ENCODE data around the gene SLC66A1.
"Not testable (repeated sequence)": the region's sequence is repeated elsewhere in the genome, so short reads cannot be mapped to it uniquely, and the experiment has no call there.

SLC66A1 gene

GRCh38 chr1:19311931-19312781 is at the start of gene SLC66A1, which contains the start of gene AKR7A2:
SLC66A1 (plus strand) TSS chr1:19312326; CDS start chr1:19317678, 5,352 bp downstream.
AKR7A2 (minus strand) TSS chr1:19312144; CDS start chr1:19312124, 20 bp downstream.
- no peak for FAIRE-seq

- FAIRE-seq: no peak
These were observed 49.4 kb upstream of the SLC66A1 start for GRCh38 chr1:19262744-19263143.

- FAIRE-seq: no peak
These were observed 43.7 kb upstream of the SLC66A1 start for GRCh38 chr1:19268445-19268844.

GRCh38 chr1:19269427-19270342 is 42.4 kb upstream of the SLC66A1 start:
- not testable (repeated sequence) for FAIRE-seq

GRCh38 chr1:19270343-19270730 is 41.8 kb upstream of the SLC66A1 start:
- not testable (repeated sequence) for FAIRE-seq

- FAIRE-seq: no peak
These were observed 40.1 kb upstream of the SLC66A1 start for GRCh38 chr1:19272064-19272463.

- no peak for FAIRE-seq
These were observed 38.9 kb upstream of the SLC66A1 start for GRCh38 chr1:19273106-19273843.

GRCh38 chr1:19273844-19274531 is 38.1 kb upstream of the SLC66A1 start:
- not testable (repeated sequence) for FAIRE-seq

- no peak for FAIRE-seq
These were observed 37.5 kb upstream of the SLC66A1 start for GRCh38 chr1:19274636-19275035.

GRCh38 chr1:19283891-19284290 is 28.2 kb upstream of the SLC66A1 start:
- no peak for FAIRE-seq

GRCh38 chr1:19284881-19285280 is 27.2 kb upstream of the SLC66A1 start:
- no peak for FAIRE-seq

GRCh38 chr1:19285366-19285765 is 26.8 kb upstream of the SLC66A1 start:
- FAIRE-seq: not testable (repeated sequence)

GRCh38 chr1:19285807-19286206 is 26.3 kb upstream of the SLC66A1 start:
- not testable (repeated sequence) for FAIRE-seq

GRCh38 chr1:19287436-19288185 is 24.5 kb upstream of the SLC66A1 start:
- no peak for FAIRE-seq

GRCh38 chr1:19288324-19289241 is 23.5 kb upstream of the SLC66A1 start, which contains the start of gene AKR7A3:
AKR7A3 (minus strand) TSS chr1:19288770; CDS start chr1:19288709, 61 bp downstream.
- FAIRE-seq: not testable (repeated sequence)

GRCh38 chr1:19289244-19289643 is 22.9 kb upstream of the SLC66A1 start:
- FAIRE-seq: no peak

GRCh38 chr1:19294638-19295037 is 17.5 kb upstream of the SLC66A1 start:
- no peak for FAIRE-seq

- no peak for FAIRE-seq
These were observed 11.9 kb upstream of the SLC66A1 start for GRCh38 chr1:19300211-19300610.

- not testable (repeated sequence) for FAIRE-seq
These were observed 8.0 kb upstream of the SLC66A1 start for GRCh38 chr1:19304081-19304480.

GRCh38 chr1:19305880-19306279 is 6.2 kb upstream of the SLC66A1 start:
- no peak for FAIRE-seq

Measured in colon (tissue), 2 donors.